ENCODE data around the gene ITGAD.

GRCh38 chr16:31420037-31420436 lies 26.9 kb downstream of the ITGAD start:
- TF ChIP-seq CTCF (conservative IDR thresholded peaks at IDR 0.05; ENCODE audit: low read depth, low read length) (no peak), SMC3 (IDR thresholded peaks at IDR 0.05; ENCODE audit: low read depth, low read length) (no peak), CEBPB (IDR thresholded peaks at IDR 0.05; ENCODE audit: low read depth, low read length) (no peak), CHD1 (IDR thresholded peaks at IDR 0.05; ENCODE audit: low read depth, low read length) (no peak), POLR2A (IDR thresholded peaks at IDR 0.05; ENCODE audit: low read depth, low read length) (no peak), MXI1 (IDR thresholded peaks at IDR 0.05; ENCODE audit: borderline replicate concordance, low read depth, low read length) (no peak), MAZ (IDR thresholded peaks at IDR 0.05; ENCODE audit: borderline replicate concordance, low read depth, low read length) (no peak), ELK1 (IDR thresholded peaks at IDR 0.05; ENCODE audit: borderline replicate concordance, low read depth, low read length) (no peak), BHLHE40 (IDR thresholded peaks at IDR 0.05; ENCODE audit: low read depth, low read length) (no peak), MAFK (IDR thresholded peaks at IDR 0.05; ENCODE audit: low read depth, low read length) (no peak), USF2 (IDR thresholded peaks at IDR 0.05; ENCODE audit: low read depth, low read length) (no peak), RAD21 (IDR thresholded peaks at IDR 0.05; ENCODE audit: low read length) (no peak), RCOR1 (IDR thresholded peaks at IDR 0.05; ENCODE audit: insufficient replicate concordance, low read length) (no peak), NFE2L2 (IDR thresholded peaks at IDR 0.05; ENCODE audit: low read depth, low read length) (no peak)
